ENCODE results near the gene OSBPL3. TPM values are rescaled to one million over a fixed set of nuclear protein-coding genes. Genes with fewer than 3 reads are reported as not detected.

OSBPL3 gene
- total RNA-seq, 1 experiment from 2014 or later: 8.6 TPM

- H4K5ac ChIP-seq (ENCODE audit: insufficient read length, low read depth, low read length): no peak overlapping the region
- H2BK15ac ChIP-seq (ENCODE audit: low read depth, low read length): no peak overlapping the region; the same call in 1 of the 2 replicates
- no peak for TF ChIP-seq CTCF (conservative IDR thresholded peaks at IDR 0.05)
- Mint-ChIP-seq H3K27ac (no peak overlapping the region), H3K9me3 (no peaks in the 10 kb centered on the region), H3K4me1 (peaks cover 34 to 37% of the 10 kb centered on the region in 2 experiments), H3K4me3 (no peak overlapping the region), H3K27me3 (ENCODE audit: low read depth) (no peaks in the 10 kb centered on the region), H3K36me3 (ENCODE audit: insufficient read depth in 1 of 3, low read depth in 3 of 3) (no peaks in the 10 kb centered on the region)
- H4K20me1 ChIP-seq (ENCODE audit: control insufficient read depth, insufficient read depth, insufficient read length): no peaks in the 10 kb centered on the region
- no peak for DNase-seq
- no peak overlapping the region for H3K4me2 ChIP-seq (ENCODE audit: insufficient read depth, insufficient read length, low read length)
- no peak overlapping the region for H3K27ac ChIP-seq (ENCODE audit: insufficient read length, low read depth, low read length)
- no CpG with 5 or more reads among the region's 4 CpGs for WGBS (ENCODE audit: extremely low coverage, insufficient read length, low lambda C conversion rate)
- no peak overlapping the region for H3K4ac ChIP-seq (ENCODE audit: low read depth, low read length)
- no peak overlapping the region for H3K9ac ChIP-seq (ENCODE audit: extremely low read depth, insufficient read length, low read length)
- H3K79me1 ChIP-seq (ENCODE audit: insufficient read depth, low read depth, low read length, poor library complexity, severe bottlenecking): no peaks in the 10 kb centered on the region
- H4K8ac ChIP-seq (replicated peaks; ENCODE audit: insufficient read length, low read depth, low read length): no peak overlapping the region
- H3K79me2 ChIP-seq (ENCODE audit: insufficient read depth, low read length): no peaks in the 10 kb centered on the region; the same call in 1 of the 2 replicates
- H3K9me3 ChIP-seq (ENCODE audit: control insufficient read depth, low read depth, low read length): no peaks in the 10 kb centered on the region
- H2AFZ ChIP-seq (ENCODE audit: low read length): no peak overlapping the region
- no peak overlapping the region for H2BK12ac ChIP-seq (ENCODE audit: insufficient read length, low read depth, low read length)
- H3K27me3 ChIP-seq (ENCODE audit: insufficient read depth, low read length): no peaks in the 10 kb centered on the region
- H2BK5ac ChIP-seq (ENCODE audit: insufficient read length, low read length): no peak overlapping the region
- no peak overlapping the region for H3T11ph ChIP-seq (ENCODE audit: low read length)
- H3K18ac ChIP-seq (ENCODE audit: insufficient read length, low read depth, low read length): peak overlapping the region; percentile 62
- H2BK120ac ChIP-seq (ENCODE audit: low read depth, low read length, poor library complexity, severe bottlenecking): no peak overlapping the region
- no peak overlapping the region for H4K91ac ChIP-seq (ENCODE audit: insufficient read length, low read depth, low read length)
- no peaks in the 10 kb centered on the region for H3K23me2 ChIP-seq (ENCODE audit: insufficient read length, low read depth, low read length, poor library complexity, severe bottlenecking)
- no peak overlapping the region for H3K14ac ChIP-seq (ENCODE audit: insufficient read depth, low read length)
- no peak overlapping the region for H2AK5ac ChIP-seq (ENCODE audit: insufficient read length, low read length)
- H3K23ac ChIP-seq (ENCODE audit: insufficient read length, low read depth, low read length): no peak overlapping the region
- H3K4me1 ChIP-seq (ENCODE audit: insufficient read depth, low read length): peaks cover 11% of the 10 kb centered on the region
- H3K56ac ChIP-seq (ENCODE audit: insufficient read length, low read depth, low read length): no peak overlapping the region
- no peak overlapping the region for H2BK20ac ChIP-seq (ENCODE audit: low read depth, low read length, poor library complexity, severe bottlenecking)
These were observed 9.3 kb downstream of the OSBPL3 start for GRCh38 chr7:24970676-24971075.

Data from H9 (cell line).